Esophagus muscularis mucosa (tissue), 4 donors: ENCODE measurements around the gene COL3A1.

Source experiments
- EP300 ChIP-seq: sonication (generic); formaldehyde crosslinking; IDR thresholded peaks from one replicate; pipeline ENCODE4 v1.6.1; 2017; ENCODE audit warnings: antibody characterized with exemption
- POLR2A ChIP-seq: fragments of 450-650 bp; IDR thresholded peaks from one replicate; pipeline ENCODE4 v1.6.1; 2017; ENCODE audit warnings: antibody characterized with exemption, moderate library complexity, mild to moderate bottlenecking, low read depth
- POLR2AphosphoS5 ChIP-seq, 2 donors: sonication (generic); formaldehyde crosslinking; IDR thresholded peaks; one replicate each; pipeline ENCODE4 v1.6.1; 2017; ENCODE audit warnings: antibody characterized with exemption in 2 of 2
- TF ChIP-seq, protein P1 (sequence below), 3 experiments: fragments of 200-600 bp in 2 of 3; fragments of 450-650 bp in 1 of 3; sonication (generic) in 2 of 3; IDR thresholded peaks; one replicate each; pipeline ENCODE4 v1.5.1; 2017 to 2019; ENCODE audit warnings: antibody characterized with exemption in 3 of 3, mild to moderate bottlenecking in 2 of 3, moderate library complexity in 1 of 3

DNA sequence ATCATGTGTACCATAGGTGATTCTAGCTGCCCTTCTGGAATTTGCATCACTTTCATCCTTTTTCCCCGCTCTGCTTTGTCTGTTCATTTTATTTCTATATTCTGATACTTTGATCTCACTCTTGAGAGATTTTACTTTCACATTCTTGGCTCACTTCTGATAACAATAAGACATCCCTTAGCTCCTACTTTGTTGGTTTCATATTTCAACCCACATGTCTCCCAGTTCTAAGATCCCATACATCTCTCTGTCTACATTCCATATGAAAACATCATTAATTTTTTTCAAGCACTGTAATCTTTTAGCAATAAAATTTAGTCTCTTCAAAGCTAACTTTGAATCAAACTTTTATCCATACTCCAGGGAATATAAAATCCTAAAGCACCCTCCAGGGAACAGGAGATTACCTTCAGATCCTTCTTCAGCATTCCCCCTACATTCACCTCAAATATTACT is 75.6 kb downstream of the COL3A1 start:
- TF ChIP-seq, protein P1, sequence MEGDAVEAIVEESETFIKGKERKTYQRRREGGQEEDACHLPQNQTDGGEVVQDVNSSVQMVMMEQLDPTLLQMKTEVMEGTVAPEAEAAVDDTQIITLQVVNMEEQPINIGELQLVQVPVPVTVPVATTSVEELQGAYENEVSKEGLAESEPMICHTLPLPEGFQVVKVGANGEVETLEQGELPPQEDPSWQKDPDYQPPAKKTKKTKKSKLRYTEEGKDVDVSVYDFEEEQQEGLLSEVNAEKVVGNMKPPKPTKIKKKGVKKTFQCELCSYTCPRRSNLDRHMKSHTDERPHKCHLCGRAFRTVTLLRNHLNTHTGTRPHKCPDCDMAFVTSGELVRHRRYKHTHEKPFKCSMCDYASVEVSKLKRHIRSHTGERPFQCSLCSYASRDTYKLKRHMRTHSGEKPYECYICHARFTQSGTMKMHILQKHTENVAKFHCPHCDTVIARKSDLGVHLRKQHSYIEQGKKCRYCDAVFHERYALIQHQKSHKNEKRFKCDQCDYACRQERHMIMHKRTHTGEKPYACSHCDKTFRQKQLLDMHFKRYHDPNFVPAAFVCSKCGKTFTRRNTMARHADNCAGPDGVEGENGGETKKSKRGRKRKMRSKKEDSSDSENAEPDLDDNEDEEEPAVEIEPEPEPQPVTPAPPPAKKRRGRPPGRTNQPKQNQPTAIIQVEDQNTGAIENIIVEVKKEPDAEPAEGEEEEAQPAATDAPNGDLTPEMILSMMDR (IDR thresholded peaks at IDR 0.05), result no peak
- no peak for TF ChIP-seq POLR2A
- no peak for TF ChIP-seq POLR2AphosphoS5 (IDR thresholded peaks at IDR 0.05)
- no peak for TF ChIP-seq EP300
